Fibroblast of the aortic adventitia (primary cell): ENCODE data around the gene TMEM74B. TPM values are rescaled to one million over a fixed set of nuclear protein-coding genes. Genes with fewer than 3 reads are reported as not detected.

Experiments
- DNase-seq: peaks from one replicate; pipeline ENCODE4 v3.0.0-alpha.2; 2010; ENCODE audit warnings: low read depth
- H3K4me3 ChIP-seq: 2 replicates; pipeline ENCODE4 v1.5.1; 2011; ENCODE audit warnings: low read depth, mild to moderate bottlenecking, control low read depth, low read length, moderate library complexity
- total RNA-seq: library from RNA; depleted of rRNA; stranded (reverse); fragments of >200 nt; gene quantifications from 2 replicates; pipeline ENCODE4 v1.2.3, GENCODE V29; 2012; ENCODE audit warnings: low replicate concordance
- TF ChIP-seq, protein P1 (sequence below): IDR thresholded peaks from 2 replicates; pipeline ENCODE4 v1.5.1; 2011; ENCODE audit warnings: mild to moderate bottlenecking, low read length, control low read depth, inconsistent platforms; ENCODE audit not compliant: insufficient read depth

Gene TMEM74B
- total RNA-seq, 1 donor = not detected

DNA sequence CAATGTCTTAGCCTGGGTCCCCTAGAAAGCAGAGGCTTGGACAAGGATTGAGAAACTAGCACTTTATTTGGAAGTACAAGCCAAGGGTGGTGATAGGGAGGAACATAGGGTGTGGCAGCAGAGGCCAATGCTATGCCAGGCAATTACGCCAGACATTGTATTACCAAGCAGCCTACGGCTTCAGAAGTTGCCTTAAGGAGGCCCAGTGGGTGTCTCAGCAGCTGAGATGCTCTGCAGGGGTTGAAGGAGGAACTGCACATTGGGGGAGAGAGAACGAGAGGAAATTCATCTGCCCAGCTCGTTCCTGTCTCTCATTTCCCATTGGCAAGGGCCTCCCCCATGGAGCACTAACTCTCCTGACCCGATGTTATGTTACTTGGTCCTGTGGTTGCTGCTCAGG is 19.3 kb upstream of the TMEM74B start:
- TF ChIP-seq, protein P1, sequence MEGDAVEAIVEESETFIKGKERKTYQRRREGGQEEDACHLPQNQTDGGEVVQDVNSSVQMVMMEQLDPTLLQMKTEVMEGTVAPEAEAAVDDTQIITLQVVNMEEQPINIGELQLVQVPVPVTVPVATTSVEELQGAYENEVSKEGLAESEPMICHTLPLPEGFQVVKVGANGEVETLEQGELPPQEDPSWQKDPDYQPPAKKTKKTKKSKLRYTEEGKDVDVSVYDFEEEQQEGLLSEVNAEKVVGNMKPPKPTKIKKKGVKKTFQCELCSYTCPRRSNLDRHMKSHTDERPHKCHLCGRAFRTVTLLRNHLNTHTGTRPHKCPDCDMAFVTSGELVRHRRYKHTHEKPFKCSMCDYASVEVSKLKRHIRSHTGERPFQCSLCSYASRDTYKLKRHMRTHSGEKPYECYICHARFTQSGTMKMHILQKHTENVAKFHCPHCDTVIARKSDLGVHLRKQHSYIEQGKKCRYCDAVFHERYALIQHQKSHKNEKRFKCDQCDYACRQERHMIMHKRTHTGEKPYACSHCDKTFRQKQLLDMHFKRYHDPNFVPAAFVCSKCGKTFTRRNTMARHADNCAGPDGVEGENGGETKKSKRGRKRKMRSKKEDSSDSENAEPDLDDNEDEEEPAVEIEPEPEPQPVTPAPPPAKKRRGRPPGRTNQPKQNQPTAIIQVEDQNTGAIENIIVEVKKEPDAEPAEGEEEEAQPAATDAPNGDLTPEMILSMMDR = no peak
- DNase-seq = no peak
- H3K4me3 ChIP-seq = no peak overlapping the region

DNA sequence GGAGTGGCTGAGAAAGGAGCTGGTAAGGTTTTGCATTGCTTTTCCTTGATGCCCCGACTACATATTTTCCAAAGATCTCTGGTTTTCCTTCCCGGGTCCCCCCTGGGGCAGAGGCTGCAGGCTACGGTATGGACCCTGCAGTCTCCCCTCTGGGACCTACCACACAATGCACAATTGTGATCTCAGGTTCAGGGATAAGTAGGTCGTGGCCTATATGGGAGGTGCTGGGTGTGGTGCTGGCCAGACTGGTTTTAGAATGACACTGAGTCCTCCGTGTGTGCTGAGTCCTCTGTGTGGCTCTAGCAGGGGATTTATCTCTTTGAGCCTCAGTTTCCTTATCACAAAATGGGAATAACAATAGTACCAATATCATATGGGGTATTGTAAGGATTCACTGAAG is 18.8 kb upstream of the TMEM74B start:
- no peak overlapping the region for H3K4me3 ChIP-seq
- no peak for DNase-seq
- TF ChIP-seq, protein P1 = no peak

DNA sequence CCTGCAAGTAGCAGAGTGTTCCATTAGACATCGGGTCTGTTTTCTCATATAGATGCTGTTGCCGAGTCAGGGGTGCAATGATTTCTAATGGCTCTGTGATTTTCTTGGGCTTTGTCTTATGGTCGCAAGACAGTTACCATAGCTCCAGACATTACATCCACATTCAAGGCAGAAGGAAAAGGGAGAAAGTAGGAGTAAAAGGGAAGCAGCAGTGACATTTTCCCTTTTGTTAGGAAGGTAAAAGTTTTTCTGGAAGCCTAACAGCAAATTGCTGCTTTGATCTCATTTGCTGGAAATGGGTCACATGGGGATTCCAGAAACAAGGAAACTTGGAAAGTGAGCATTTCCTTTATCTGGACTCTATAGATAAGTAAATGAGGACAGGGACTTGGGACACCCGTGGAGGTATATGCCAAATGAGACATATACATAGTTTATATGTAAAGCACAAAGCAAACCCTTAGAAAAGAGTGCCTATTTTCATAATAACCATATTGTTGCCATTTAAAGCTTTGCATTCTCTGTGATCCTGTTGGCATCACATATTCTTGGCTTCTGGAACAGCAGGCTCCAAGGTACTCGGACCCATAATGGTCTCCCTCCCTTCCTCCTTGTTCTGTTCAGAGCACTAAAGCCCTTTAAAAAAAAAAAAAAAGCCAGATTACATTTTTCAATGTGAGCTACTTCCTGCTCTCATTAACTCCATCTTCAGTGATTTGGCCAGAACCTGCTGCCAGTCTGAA is 18.2 kb upstream of the TMEM74B start, which contains the start of gene C20orf202:
Gene C20orf202, plus strand, starts transcription at position 693 of the 743 bp plus-strand sequence. CDS start 132 bp downstream, outside the sequence.
- no peak within 1 kb of the TSS for H3K4me3 ChIP-seq
- TF ChIP-seq, protein P1 = no peak
- no peak for DNase-seq

DNA sequence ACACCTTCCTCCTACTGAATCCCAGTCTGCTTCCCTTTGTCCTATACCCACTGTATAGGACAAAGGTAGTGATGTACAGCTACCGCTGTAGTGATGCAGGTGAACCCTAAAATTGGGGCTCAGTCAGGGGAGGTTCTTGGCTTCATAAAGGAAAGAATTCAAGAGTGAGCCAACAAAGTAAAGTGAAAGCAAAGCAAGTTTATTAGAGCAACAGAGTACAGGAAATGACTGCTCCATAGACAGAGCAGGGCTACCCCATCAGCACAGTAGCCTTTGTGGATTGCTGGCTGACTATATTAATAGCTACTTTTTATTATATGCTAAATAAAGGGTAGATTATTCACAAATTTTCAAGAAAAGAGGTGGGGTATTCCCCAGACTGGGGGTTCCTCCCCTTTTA is 15.2 kb upstream of the TMEM74B start:
- no peak overlapping the region for H3K4me3 ChIP-seq
- no peak for DNase-seq
- TF ChIP-seq, protein P1 = no peak

DNA sequence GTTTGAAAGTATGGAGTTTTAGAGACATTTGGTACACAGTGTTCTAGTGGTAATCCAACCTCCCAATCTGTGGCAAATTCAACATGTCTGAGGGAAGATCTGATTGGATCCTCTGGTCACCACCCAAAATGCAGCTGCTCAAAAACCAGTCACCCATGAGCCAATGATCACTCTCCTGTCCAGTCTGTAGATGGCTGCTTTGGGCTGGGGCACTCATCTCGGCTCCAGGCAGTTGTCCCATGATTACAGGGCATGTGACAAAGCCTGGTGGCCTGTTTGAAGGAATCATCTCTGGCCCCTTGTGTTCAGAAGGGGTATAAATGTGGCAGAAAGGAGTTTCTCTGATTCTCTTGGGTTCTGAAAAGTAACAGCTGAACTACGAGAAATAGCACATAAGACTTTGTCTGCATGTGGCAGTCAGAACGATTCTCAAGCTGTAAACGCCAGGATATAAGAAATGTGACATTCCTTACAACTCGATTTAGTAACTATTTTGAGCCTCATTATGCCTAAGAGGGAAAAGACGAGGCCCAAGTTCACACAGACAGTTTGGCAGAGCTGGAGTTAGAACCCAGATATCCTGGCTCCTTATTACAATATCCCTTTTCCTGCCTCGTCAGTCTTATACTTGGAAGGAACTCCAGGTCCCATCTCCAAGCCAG is 14.6 kb upstream of the TMEM74B start:
- DNase-seq = no peak
- no peak overlapping the region for H3K4me3 ChIP-seq
- TF ChIP-seq, protein P1 = no peak

DNA sequence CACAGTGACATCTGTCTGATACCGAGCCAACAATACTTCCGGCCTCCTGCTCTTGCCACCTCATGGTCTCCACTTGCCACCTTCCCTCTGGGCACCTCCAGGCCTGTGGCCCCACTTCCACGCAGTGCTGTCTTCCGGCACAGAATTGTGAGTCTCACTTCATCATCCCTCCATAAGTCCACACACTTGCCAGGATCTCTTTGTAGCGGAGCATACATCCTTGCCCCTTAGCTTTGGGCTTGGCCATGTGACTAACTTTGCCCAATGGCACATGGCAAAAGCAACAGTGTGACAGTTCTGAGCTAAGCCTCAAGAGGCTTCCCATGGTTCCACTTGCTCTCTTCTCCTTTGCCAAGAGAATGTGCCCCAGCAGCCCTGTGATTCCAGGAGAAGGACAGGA is 14.0 kb upstream of the TMEM74B start:
- no peak overlapping the region for H3K4me3 ChIP-seq
- TF ChIP-seq, protein P1 = no peak
- no peak for DNase-seq

DNA sequence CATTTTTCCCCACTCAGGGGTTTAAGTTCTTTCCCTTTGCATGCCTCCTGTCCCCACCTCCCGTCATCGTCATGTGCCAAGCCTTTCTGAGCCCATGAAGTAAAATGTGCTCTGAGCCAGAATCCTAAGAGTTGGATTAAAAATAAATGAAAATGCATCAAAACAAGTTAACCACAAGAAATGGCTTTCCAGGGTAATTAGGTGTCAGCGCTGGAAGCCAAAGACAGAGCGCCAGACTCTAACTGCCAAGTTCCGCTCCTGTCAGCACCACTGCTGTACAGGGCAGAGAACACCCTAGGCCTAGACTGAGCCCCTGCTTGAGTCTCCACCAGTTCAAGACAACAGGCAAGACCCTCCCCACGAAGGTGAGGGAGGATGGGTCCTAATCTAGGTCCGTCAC is 13.0 kb upstream of the TMEM74B start:
- TF ChIP-seq, protein P1 = no peak
- no peak for DNase-seq
- H3K4me3 ChIP-seq = no peak overlapping the region
